Gastrocnemius medialis (tissue), 4 donors: Measurements from ENCODE around the gene NLRP9.

Experiments
- POLR2A ChIP-seq, 2 donors: fragments of 450-650 bp; IDR thresholded peaks; one replicate each; pipeline ENCODE4 v1.6.1; 2017; ENCODE audit warnings: antibody characterized with exemption in 2 of 2, mild to moderate bottlenecking in 2 of 2, moderate library complexity in 2 of 2
- TF ChIP-seq, protein P1 (sequence below), 5 experiments: fragments of 450-650 bp in 3 of 5; fragments of 200-600 bp in 2 of 5; sonication (generic) in 2 of 5; IDR thresholded peaks in 4 of 5; conservative IDR thresholded peaks in 1 of 5; 1 replicate in 4 of 5; 2 replicates in 1 of 5; pipeline ENCODE4 v1.5.1; 2016 to 2019; ENCODE audit warnings: antibody characterized with exemption in 5 of 5, mild to moderate bottlenecking in 3 of 5, moderate library complexity in 3 of 5

- TF ChIP-seq, protein P1, sequence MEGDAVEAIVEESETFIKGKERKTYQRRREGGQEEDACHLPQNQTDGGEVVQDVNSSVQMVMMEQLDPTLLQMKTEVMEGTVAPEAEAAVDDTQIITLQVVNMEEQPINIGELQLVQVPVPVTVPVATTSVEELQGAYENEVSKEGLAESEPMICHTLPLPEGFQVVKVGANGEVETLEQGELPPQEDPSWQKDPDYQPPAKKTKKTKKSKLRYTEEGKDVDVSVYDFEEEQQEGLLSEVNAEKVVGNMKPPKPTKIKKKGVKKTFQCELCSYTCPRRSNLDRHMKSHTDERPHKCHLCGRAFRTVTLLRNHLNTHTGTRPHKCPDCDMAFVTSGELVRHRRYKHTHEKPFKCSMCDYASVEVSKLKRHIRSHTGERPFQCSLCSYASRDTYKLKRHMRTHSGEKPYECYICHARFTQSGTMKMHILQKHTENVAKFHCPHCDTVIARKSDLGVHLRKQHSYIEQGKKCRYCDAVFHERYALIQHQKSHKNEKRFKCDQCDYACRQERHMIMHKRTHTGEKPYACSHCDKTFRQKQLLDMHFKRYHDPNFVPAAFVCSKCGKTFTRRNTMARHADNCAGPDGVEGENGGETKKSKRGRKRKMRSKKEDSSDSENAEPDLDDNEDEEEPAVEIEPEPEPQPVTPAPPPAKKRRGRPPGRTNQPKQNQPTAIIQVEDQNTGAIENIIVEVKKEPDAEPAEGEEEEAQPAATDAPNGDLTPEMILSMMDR (IDR thresholded peaks at IDR 0.05 in 4 of 5, conservative IDR thresholded peaks at IDR 0.05 in 1 of 5) = no peak
- TF ChIP-seq POLR2A (IDR thresholded peaks at IDR 0.05) = no peak
These were observed 39.3 kb upstream of the NLRP9 start for GRCh38 chr19:55777528-55777927.
